HG02870 (cell line): ENCODE measurements around the gene ARHGAP8.

Experiments
- ATAC-seq: cut with Tn5 transposase; IDR thresholded peaks from one replicate; pipeline ENCODE4 v1.9.1; 2021; ENCODE audit warnings: mild to moderate bottlenecking, moderate library complexity; ENCODE audit not compliant: unreplicated experiment

ARHGAP8 gene

GRCh38 chr22:44823806-44824205, 71.4 kb downstream of the ARHGAP8 start:
- no peak for ATAC-seq

- ATAC-seq = no peak
These were observed 71.9 kb downstream of the ARHGAP8 start for GRCh38 chr22:44824271-44824670.

- ATAC-seq = no peak
These were observed 73.2 kb downstream of the ARHGAP8 start for GRCh38 chr22:44825310-44826150.

GRCh38 chr22:44827666-44828190, 75.4 kb downstream of the ARHGAP8 start:
- no peak for ATAC-seq

- ATAC-seq = no peak
These were observed 75.8 kb downstream of the ARHGAP8 start for GRCh38 chr22:44828193-44828592.

GRCh38 chr22:44831885-44832284, 79.5 kb downstream of the ARHGAP8 start:
- ATAC-seq = no peak

GRCh38 chr22:44834065-44834464, 81.7 kb downstream of the ARHGAP8 start:
- no peak for ATAC-seq

GRCh38 chr22:44837481-44837880, 85.1 kb downstream of the ARHGAP8 start:
- ATAC-seq = no peak

- ATAC-seq = no peak
These were observed 86.1 kb downstream of the ARHGAP8 start for GRCh38 chr22:44838316-44839016.

GRCh38 chr22:44839061-44839460, 86.7 kb downstream of the ARHGAP8 start:
- ATAC-seq = no peak

- no peak for ATAC-seq
These were observed 87.3 kb downstream of the ARHGAP8 start for GRCh38 chr22:44839721-44840120.

- no peak for ATAC-seq
These were observed 88.4 kb downstream of the ARHGAP8 start for GRCh38 chr22:44840611-44841322.

GRCh38 chr22:44842417-44842816, 90.0 kb downstream of the ARHGAP8 start:
- no peak for ATAC-seq

- no peak for ATAC-seq
These were observed 92.8 kb downstream of the ARHGAP8 start for GRCh38 chr22:44845191-44845590.

- no peak for ATAC-seq
These were observed 93.7 kb downstream of the ARHGAP8 start for GRCh38 chr22:44845796-44846720.

- ATAC-seq = no peak
These were observed 94.4 kb downstream of the ARHGAP8 start for GRCh38 chr22:44846726-44847275.

GRCh38 chr22:44847380-44847779, 95.0 kb downstream of the ARHGAP8 start:
- no peak for ATAC-seq

- no peak for ATAC-seq
These were observed 95.5 kb downstream of the ARHGAP8 start for GRCh38 chr22:44847892-44848291.

GRCh38 chr22:44848296-44848741, 95.9 kb downstream of the ARHGAP8 start:
- no peak for ATAC-seq
